ENCODE results near the gene SINHCAF.

Gene SINHCAF

DNA sequence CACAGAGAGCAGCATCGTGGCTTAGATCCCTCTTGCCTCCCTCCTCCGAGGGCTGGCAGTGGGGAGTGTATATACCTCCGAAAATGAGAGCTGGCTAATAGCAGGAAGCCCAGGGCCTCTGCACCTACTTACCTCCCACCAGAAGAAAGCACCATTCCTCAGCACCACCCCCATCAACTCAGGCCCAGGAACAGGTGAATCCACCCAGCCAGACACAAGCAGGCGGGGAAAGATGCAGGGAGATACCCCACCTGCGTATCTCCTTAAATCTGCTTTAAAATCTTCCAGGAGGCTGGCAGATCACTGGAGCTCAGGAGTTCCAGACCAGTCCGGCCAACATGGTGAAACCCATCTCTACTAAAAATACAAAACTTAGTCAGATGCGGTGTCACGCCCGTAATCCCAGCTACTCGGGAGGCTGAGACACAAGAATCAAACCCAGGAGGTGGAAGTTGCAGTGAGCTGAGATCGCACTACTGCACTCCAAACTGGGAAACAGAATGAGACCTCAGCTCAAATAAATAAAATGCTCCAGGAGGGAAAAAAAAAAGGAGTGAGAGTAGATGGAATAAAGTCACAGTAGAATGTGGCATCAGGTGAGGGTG, 93.5 kb downstream of the SINHCAF start:
- no peak for DNase-seq (ENCODE audit: low read depth)

DNA sequence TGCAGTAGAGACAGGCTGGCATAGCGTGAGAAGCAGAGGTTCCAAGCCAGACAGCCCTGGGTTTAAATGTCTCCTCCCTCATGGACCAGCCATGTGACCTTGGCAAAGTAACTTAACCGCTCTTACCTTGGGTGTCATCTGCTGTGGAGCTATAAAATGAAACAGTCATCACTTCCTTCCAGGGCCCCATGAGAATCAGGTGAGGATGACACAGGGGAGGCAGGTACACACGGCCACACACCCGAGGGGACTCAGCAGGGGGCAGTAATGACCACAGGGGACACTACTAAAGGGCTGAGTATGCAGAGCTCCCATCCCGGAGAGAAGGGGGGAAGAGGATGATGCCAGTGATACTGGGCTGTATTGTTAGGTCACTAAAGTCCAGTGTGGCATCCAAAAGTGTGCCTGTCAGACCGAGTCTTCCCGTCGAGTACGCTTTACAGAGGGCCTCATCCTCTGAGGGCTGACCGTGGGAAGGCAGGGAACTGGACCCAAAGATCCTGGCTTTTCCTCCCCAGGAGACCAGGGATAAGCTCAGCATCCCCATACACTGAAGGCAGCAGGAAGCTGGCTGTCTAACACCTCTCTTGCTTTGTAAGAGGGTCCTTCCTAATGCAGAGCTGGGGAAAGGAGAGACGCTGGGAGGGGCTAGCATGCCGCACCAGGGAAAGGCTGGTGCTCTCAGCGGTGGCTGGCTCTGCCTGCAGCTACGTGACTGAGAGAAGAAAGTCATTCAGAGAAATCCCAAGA, 94.2 kb downstream of the SINHCAF start:
- no peak for DNase-seq (ENCODE audit: low read depth)

Data from ELR (cell line).